SU-DHL-6 (cell line): ENCODE data around the gene RPRD1B.

Experiments used
- CTCF ChIP-seq: fragments of 200-600 bp; sonication (generic); IDR thresholded peaks from one replicate; pipeline ENCODE4 v1.5.1; 2017; ENCODE audit warnings: antibody characterized with exemption, mild to moderate bottlenecking, low read length, moderate library complexity; ENCODE audit not compliant: insufficient read depth, poor library complexity, severe bottlenecking
- EZH2phosphoT487 ChIP-seq: fragments of 200-600 bp; sonication (generic), shearing (Covaris generic); conservative IDR thresholded peaks from 2 replicates; pipeline ENCODE4 v1.6.1; 2018; ENCODE audit warnings: mild to moderate bottlenecking, antibody characterized with exemption, low read length, moderate library complexity, mixed read lengths

GRCh38 chr20:38032585-38033329 is 789 bp upstream of the RPRD1B start:
- TF ChIP-seq CTCF (no peak), EZH2phosphoT487 (no peak)
